ENCODE measurements around the gene BANP.

DNA sequence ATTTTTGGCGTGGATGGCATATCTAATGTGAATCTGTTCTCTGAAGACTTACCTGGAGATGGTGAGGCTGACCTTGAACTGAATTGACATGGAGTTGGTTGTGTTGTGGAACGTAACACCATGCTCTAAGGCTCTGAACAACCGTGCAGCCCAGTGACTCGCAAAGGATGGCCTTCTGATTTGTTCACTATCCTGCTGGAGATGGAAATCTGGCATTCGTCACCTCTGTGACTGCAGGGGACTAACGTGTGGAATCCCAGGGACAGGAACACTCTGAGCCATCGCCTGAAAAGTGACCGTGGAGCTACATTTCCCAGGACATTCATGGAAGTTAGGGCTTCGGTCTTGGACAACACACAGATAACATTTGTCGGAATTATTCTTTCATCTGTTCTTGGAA is 61.1 kb downstream of the BANP start:
- TF ChIP-seq, protein P1, sequence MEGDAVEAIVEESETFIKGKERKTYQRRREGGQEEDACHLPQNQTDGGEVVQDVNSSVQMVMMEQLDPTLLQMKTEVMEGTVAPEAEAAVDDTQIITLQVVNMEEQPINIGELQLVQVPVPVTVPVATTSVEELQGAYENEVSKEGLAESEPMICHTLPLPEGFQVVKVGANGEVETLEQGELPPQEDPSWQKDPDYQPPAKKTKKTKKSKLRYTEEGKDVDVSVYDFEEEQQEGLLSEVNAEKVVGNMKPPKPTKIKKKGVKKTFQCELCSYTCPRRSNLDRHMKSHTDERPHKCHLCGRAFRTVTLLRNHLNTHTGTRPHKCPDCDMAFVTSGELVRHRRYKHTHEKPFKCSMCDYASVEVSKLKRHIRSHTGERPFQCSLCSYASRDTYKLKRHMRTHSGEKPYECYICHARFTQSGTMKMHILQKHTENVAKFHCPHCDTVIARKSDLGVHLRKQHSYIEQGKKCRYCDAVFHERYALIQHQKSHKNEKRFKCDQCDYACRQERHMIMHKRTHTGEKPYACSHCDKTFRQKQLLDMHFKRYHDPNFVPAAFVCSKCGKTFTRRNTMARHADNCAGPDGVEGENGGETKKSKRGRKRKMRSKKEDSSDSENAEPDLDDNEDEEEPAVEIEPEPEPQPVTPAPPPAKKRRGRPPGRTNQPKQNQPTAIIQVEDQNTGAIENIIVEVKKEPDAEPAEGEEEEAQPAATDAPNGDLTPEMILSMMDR (IDR thresholded peaks at IDR 0.05) = no peak
- no peak for TF ChIP-seq EZH2phosphoT487 (IDR thresholded peaks at IDR 0.05)

Measured in neural progenitor cell (in vitro differentiated cells).